Osteoblast (primary cell): ENCODE data around the gene ENTPD7. TPM values are rescaled to one million over a fixed set of nuclear protein-coding genes. Genes with fewer than 3 reads are reported as not detected.
A peak's percentile ranks its signal among the peaks of the same experiment; 100 is the strongest.

ENCODE experiments used
- DNase-seq: peaks from one replicate; pipeline ENCODE4 v3.0.0; 2011; ENCODE audit warnings: low spot score, mixed read lengths; ENCODE audit not compliant: insufficient read length; ENCODE audit errors: missing footprints
- H2AFZ ChIP-seq: 2 replicates; pipeline ENCODE4 v1.6.0; 2011; ENCODE audit warnings: mild to moderate bottlenecking, low read length
- H3K27ac ChIP-seq: 2 replicates; pipeline ENCODE4 v1.5.1; 2011; ENCODE audit warnings: mild to moderate bottlenecking, low read depth, low read length, moderate library complexity
- H3K27me3 ChIP-seq: 2 replicates; pipeline ENCODE4 v1.6.0; 2012; ENCODE audit warnings: mild to moderate bottlenecking, control low read depth, inconsistent platforms, low read length, moderate library complexity; ENCODE audit not compliant: insufficient read depth
- H3K36me3 ChIP-seq: 2 replicates; pipeline ENCODE4 v1.5.1; 2011; ENCODE audit warnings: mild to moderate bottlenecking, low read length, control low read depth, moderate library complexity; ENCODE audit not compliant: insufficient read depth
- H3K4me1 ChIP-seq: 2 replicates; pipeline ENCODE4 v1.5.1; 2011; ENCODE audit warnings: mild to moderate bottlenecking, low read length, control low read depth, moderate library complexity; ENCODE audit not compliant: insufficient read depth
- H3K4me2 ChIP-seq: 2 replicates; pipeline ENCODE4 v1.6.0; 2011; ENCODE audit warnings: mild to moderate bottlenecking, low read length; ENCODE audit not compliant: insufficient read depth
- H3K4me3 ChIP-seq: fragments of 200-600 bp; sonication (generic); 3 replicates; pipeline ENCODE4 v1.5.1; 2012; ENCODE audit warnings: mild to moderate bottlenecking, low read length, inconsistent platforms; ENCODE audit not compliant: insufficient read depth
- H3K79me2 ChIP-seq: 2 replicates; pipeline ENCODE4 v1.6.0; 2012; ENCODE audit warnings: mild to moderate bottlenecking, low read length, control low read depth, inconsistent platforms; ENCODE audit not compliant: insufficient read depth
- H3K9me3 ChIP-seq: 2 replicates; pipeline ENCODE4 v1.5.1; 2011; ENCODE audit warnings: low read depth, low read length, control low read depth
- H4K20me1 ChIP-seq: 2 replicates; pipeline ENCODE4 v1.6.0; 2012; ENCODE audit warnings: mild to moderate bottlenecking, low read length, control low read depth; ENCODE audit not compliant: insufficient read depth
- CTCF ChIP-seq: IDR thresholded peaks from 2 replicates; pipeline ENCODE4 v1.5.1; 2011; ENCODE audit warnings: mild to moderate bottlenecking, low read depth, low read length, moderate library complexity; ENCODE audit errors: extremely low read depth
- total RNA-seq: library from RNA; depleted of rRNA; stranded (reverse); fragments of >200 nt; gene quantifications from 2 replicates; pipeline ENCODE4 v1.2.3, GENCODE V29; 2012

The ENTPD7 gene
- total RNA-seq, 1 donor = 35.5 TPM

GRCh38 chr10:99612167-99612831, 47.0 kb upstream of the ENTPD7 start:
- peak; percentile 88 for DNase-seq
- Histone ChIP-seq H3K4me2 (no peak overlapping the region), H3K36me3 (peaks cover 37% of the 10 kb centered on the region)

GRCh38 chr10:99615426-99615825, 43.9 kb upstream of the ENTPD7 start:
- no peak for TF ChIP-seq CTCF
- H3K4me3 ChIP-seq = no peak overlapping the region
- H3K79me2 ChIP-seq = peaks cover 49% of the 10 kb centered on the region
- DNase-seq = peak; percentile 38
- peaks cover 21% of the 10 kb centered on the region for H3K4me1 ChIP-seq
- H3K27ac ChIP-seq = no peak overlapping the region
- H3K27me3 ChIP-seq = no peaks in the 10 kb centered on the region
- H3K9me3 ChIP-seq = no peaks in the 10 kb centered on the region
- no peak overlapping the region for H2AFZ ChIP-seq
- peaks cover 33% of the 10 kb centered on the region for H4K20me1 ChIP-seq
- peaks cover 23% of the 10 kb centered on the region for H3K36me3 ChIP-seq
- H3K4me2 ChIP-seq = no peak overlapping the region

More at GRCh38 chr10:99612167-99612831, 47.0 kb upstream of the ENTPD7 start:
- H3K9me3 ChIP-seq = no peaks in the 10 kb centered on the region
- no peak overlapping the region for H3K27ac ChIP-seq
- peaks cover 22% of the 10 kb centered on the region for H3K79me2 ChIP-seq
- peaks cover 5% of the 10 kb centered on the region for H3K4me1 ChIP-seq
- H2AFZ ChIP-seq = no peak overlapping the region
- no peak overlapping the region for H3K4me3 ChIP-seq
- peak; percentile 89 for TF ChIP-seq CTCF
- no peaks in the 10 kb centered on the region for H3K27me3 ChIP-seq
- peaks cover 21% of the 10 kb centered on the region for H4K20me1 ChIP-seq

GRCh38 chr10:99617696-99618095, 41.6 kb upstream of the ENTPD7 start:
- H4K20me1 ChIP-seq = peaks cover 24% of the 10 kb centered on the region
- no peak overlapping the region for H3K27ac ChIP-seq
- peaks cover 49% of the 10 kb centered on the region for H3K79me2 ChIP-seq
- H3K9me3 ChIP-seq = no peaks in the 10 kb centered on the region
- H3K4me1 ChIP-seq = peaks cover 28% of the 10 kb centered on the region
- peak overlapping the region; percentile 98 for H3K4me2 ChIP-seq
- no peaks in the 10 kb centered on the region for H3K27me3 ChIP-seq
- DNase-seq = peak; percentile 69
- peaks cover 2% of the 10 kb centered on the region for H3K36me3 ChIP-seq
- peak overlapping the region; percentile 92 for H3K4me3 ChIP-seq
- H2AFZ ChIP-seq = no peak overlapping the region
- no peak for TF ChIP-seq CTCF

GRCh38 chr10:99619090-99619800, 40.1 kb upstream of the ENTPD7 start:
- peak; percentile 90 for DNase-seq

More at GRCh38 chr10:99619090-99619800, 40.1 kb upstream of the ENTPD7 start:
- H3K79me2 ChIP-seq = peaks cover 49% of the 10 kb centered on the region
- H3K4me2 ChIP-seq = peak overlapping the region; percentile 98
- peak overlapping the region; percentile 56 for H2AFZ ChIP-seq
- H3K27me3 ChIP-seq = no peaks in the 10 kb centered on the region
- H4K20me1 ChIP-seq = peaks cover 24% of the 10 kb centered on the region
- peak overlapping the region; percentile 92 for H3K4me3 ChIP-seq
- H3K27ac ChIP-seq = peak overlapping the region; percentile 89
- H3K9me3 ChIP-seq = no peaks in the 10 kb centered on the region
- H3K4me1 ChIP-seq = peaks cover 28% of the 10 kb centered on the region
- no peak for TF ChIP-seq CTCF
- no peaks in the 10 kb centered on the region for H3K36me3 ChIP-seq
